DOHH2 (cell line): ENCODE results near the gene BRAF.

Experiments
- CTCF ChIP-seq: fragments of 200-600 bp; sonication (generic); IDR thresholded peaks from one replicate; pipeline ENCODE4 v1.5.1; 2014; ENCODE audit warnings: antibody characterized with exemption, mild to moderate bottlenecking, low read depth, low read length; ENCODE audit not compliant: poor library complexity, severe bottlenecking
- EZH2phosphoT487 ChIP-seq: fragments of 200-600 bp; sonication (generic); IDR thresholded peaks from 2 replicates; pipeline ENCODE4 v1.6.1; 2017; ENCODE audit warnings: borderline replicate concordance, mild to moderate bottlenecking, antibody characterized with exemption, low read length, moderate library complexity, mixed read lengths

GRCh38 chr7:140828741-140829140, 96.0 kb downstream of the BRAF start:
- TF ChIP-seq CTCF (no peak), EZH2phosphoT487 (no peak)
